IMR-90 (cell line): ENCODE measurements around the gene ADAMTS5. TPM values are rescaled to one million over a fixed set of nuclear protein-coding genes. Genes with fewer than 3 reads are reported as not detected.

ENCODE experiments used
- ATAC-seq: fragments of 200-7000 bp; cut with Tn5 transposase; 2 replicates; pipeline ENCODE4 v1.9.1; 2020; ENCODE audit warnings: low read depth, mild to moderate bottlenecking, moderate library complexity
- BruUV-seq: library from RNA; stranded (reverse); fragments of 400-500 nt; replicated peaks from 2 replicates; lab custom pipeline; 2021; lab: Mats Ljungman, UMichigan
- CTCF ChIA-PET: fragments of 300-600 bp; formaldehyde crosslinking; extraction: SDS; loops from one replicate; lab custom pipeline; 2021; ENCODE audit warnings: antibody characterized with exemption; lab: Yijun Ruan, JAX
- POLR2A ChIA-PET: fragments of 300-600 bp; sonication (Branson Sonifier 250); formaldehyde crosslinking; loops from one replicate; lab custom pipeline; 2022; ENCODE audit warnings: antibody characterized with exemption; ENCODE audit not compliant: unreplicated experiment; lab: Charles Lee
- DNase-seq: peaks from one replicate; pipeline ENCODE4 v3.0.0; 2013
- H2AFZ ChIP-seq: replicated peaks from 2 replicates; pipeline ENCODE3; 2013; ENCODE audit warnings: low read length, mild to moderate bottlenecking; ENCODE audit not compliant: poor library complexity
- H2AK5ac ChIP-seq: 2 replicates; pipeline ENCODE4 v1.6.1; 2013; ENCODE audit warnings: low read depth, low read length, inconsistent platforms
- H2AK9ac ChIP-seq: replicated peaks from 2 replicates; pipeline ENCODE3; 2013; ENCODE audit warnings: mild to moderate bottlenecking, low read depth, low read length, moderate library complexity; ENCODE audit not compliant: poor library complexity
- H2BK120ac ChIP-seq: 2 replicates; pipeline ENCODE4 v1.6.1; 2013; ENCODE audit warnings: low read depth, low read length, inconsistent platforms
- H2BK15ac ChIP-seq: 3 replicates; pipeline ENCODE4 v1.6.1; 2013; ENCODE audit warnings: low read depth, low read length, inconsistent platforms
- H2BK20ac ChIP-seq: 2 replicates; pipeline ENCODE4 v1.6.1; 2013; ENCODE audit warnings: low read depth, mild to moderate bottlenecking, inconsistent platforms, low read length, moderate library complexity
- H2BK5ac ChIP-seq: 2 replicates; pipeline ENCODE4 v1.6.1; 2013; ENCODE audit warnings: mild to moderate bottlenecking, low read depth, low read length, inconsistent platforms; ENCODE audit not compliant: poor library complexity, severe bottlenecking
- H3K14ac ChIP-seq: replicated peaks from 2 replicates; pipeline ENCODE4 v1.6.1; 2013; ENCODE audit warnings: low read depth, low read length, inconsistent platforms
- H3K18ac ChIP-seq: 2 replicates; pipeline ENCODE4 v1.6.1; 2013; ENCODE audit warnings: low read depth, low read length, control low read depth
- H3K23ac ChIP-seq: 2 replicates; pipeline ENCODE4 v1.6.1; 2013; ENCODE audit warnings: low read depth, low read length, inconsistent platforms
- H3K27ac ChIP-seq: 2 replicates; pipeline ENCODE4 v1.5.1; 2013; ENCODE audit warnings: mild to moderate bottlenecking, control low read depth, low read length; ENCODE audit not compliant: insufficient read depth
- H3K27me3 ChIP-seq: 2 replicates; pipeline ENCODE4 v1.6.1; 2013; ENCODE audit warnings: low read length; ENCODE audit not compliant: control insufficient read depth, insufficient read depth
- H3K36me3 ChIP-seq: 2 replicates; pipeline ENCODE4 v1.6.1; 2013; ENCODE audit warnings: low read length, mixed read lengths; ENCODE audit not compliant: control insufficient read depth, insufficient read depth
- H3K4ac ChIP-seq: 2 replicates; pipeline ENCODE4 v1.6.1; 2013; ENCODE audit warnings: low read depth, low read length, inconsistent platforms
- H3K4me1 ChIP-seq: 2 replicates; pipeline ENCODE4 v1.6.1; 2013; ENCODE audit warnings: low read length, mixed read lengths; ENCODE audit not compliant: control insufficient read depth, insufficient read depth
- H3K4me2 ChIP-seq: 2 replicates; pipeline ENCODE4 v1.6.1; 2013; ENCODE audit warnings: low read depth, mild to moderate bottlenecking, control low read depth, low read length, moderate library complexity
- H3K4me3 ChIP-seq: 2 replicates; pipeline ENCODE4 v1.5.1; 2013; ENCODE audit warnings: low read depth, mild to moderate bottlenecking, control low read depth, low read length, moderate library complexity; ENCODE audit not compliant: insufficient read depth
- H3K56ac ChIP-seq: 2 replicates; pipeline ENCODE4 v1.6.1; 2013; ENCODE audit warnings: low read length, inconsistent platforms; ENCODE audit not compliant: insufficient read depth; ENCODE audit errors: extremely low read depth
- H3K79me1 ChIP-seq, 2 experiments: 2 replicates each; pipeline ENCODE4 v1.6.1; 2013; ENCODE audit warnings: low read length in 2 of 2, inconsistent platforms in 1 of 2, low read depth in 1 of 2
- H3K9ac ChIP-seq: 2 replicates; pipeline ENCODE4 v1.6.1; 2013; ENCODE audit warnings: low read depth, low read length, control low read depth
- H3K9me1 ChIP-seq: 2 replicates; pipeline ENCODE4 v1.6.1; 2013; ENCODE audit warnings: low read length, inconsistent platforms; ENCODE audit not compliant: insufficient read depth
- H3K9me3 ChIP-seq: 2 replicates; pipeline ENCODE4 v1.6.1; 2013; ENCODE audit warnings: low read length; ENCODE audit not compliant: control insufficient read depth, insufficient read depth
- H4K20me1 ChIP-seq: 2 replicates; pipeline ENCODE4 v1.6.1; 2013; ENCODE audit warnings: low read length, inconsistent platforms; ENCODE audit not compliant: insufficient read depth
- H4K5ac ChIP-seq: 2 replicates; pipeline ENCODE4 v1.6.1; 2013; ENCODE audit warnings: mild to moderate bottlenecking, low read depth, low read length, control low read depth
- H4K8ac ChIP-seq, 2 experiments: 2 replicates each; pipeline ENCODE4 v1.6.1; 2013; ENCODE audit warnings: low read depth in 2 of 2, low read length in 2 of 2, control low read depth in 1 of 2, inconsistent platforms in 1 of 2
- H4K91ac ChIP-seq: 2 replicates; pipeline ENCODE4 v1.6.1; 2013; ENCODE audit warnings: low read depth, low read length, inconsistent platforms; ENCODE audit not compliant: insufficient read depth
- BHLHE40 ChIP-seq: fragments of 150-350 bp; IDR thresholded peaks from 2 replicates; pipeline ENCODE4 v1.6.1; 2016; ENCODE audit warnings: mild to moderate bottlenecking, low read depth, low read length
- MAZ ChIP-seq: IDR thresholded peaks from 2 replicates; pipeline ENCODE4 v1.6.1; 2012; ENCODE audit warnings: low read depth, mild to moderate bottlenecking, low read length, improper control_type of control experiment, moderate library complexity, borderline replicate concordance
- NFE2L2 ChIP-seq: fragments of 150-350 bp; IDR thresholded peaks from 2 replicates; pipeline ENCODE4 v1.6.1; 2016; ENCODE audit warnings: low read depth, mild to moderate bottlenecking, low read length
- RAD21 ChIP-seq: IDR thresholded peaks from 2 replicates; pipeline ENCODE4 v1.6.1; 2012; ENCODE audit warnings: low read length, improper control_type of control experiment
- RCOR1 ChIP-seq: IDR thresholded peaks from 2 replicates; pipeline ENCODE4 v1.6.1; 2012; ENCODE audit warnings: mild to moderate bottlenecking, low read length, improper control_type of control experiment; ENCODE audit not compliant: insufficient replicate concordance
- RFX5 ChIP-seq: IDR thresholded peaks from 2 replicates; pipeline ENCODE4 v1.8.0; 2012; ENCODE audit warnings: low read depth, mild to moderate bottlenecking, low read length, moderate library complexity
- SMC3 ChIP-seq: fragments of 150-350 bp; IDR thresholded peaks from 2 replicates; pipeline ENCODE4 v1.6.1; 2016; ENCODE audit warnings: low read depth, mild to moderate bottlenecking, antibody characterized with exemption, low read length, moderate library complexity
- WGBS, 2 experiments: methylation state at CpG; one replicate each; pipeline versions ENCODE4 v1.1.5 to v1.1.7; 2013; ENCODE audit warnings: missing lambda C conversion rate in 2 of 2; ENCODE audit not compliant: insufficient read length in 1 of 2; ENCODE audit errors: extremely low coverage in 2 of 2; 5-methylcytosine and 5-hydroxymethylcytosine counted together
- dilution Hi-C: fragments of 300-500 bp; cut with HindIII; formaldehyde crosslinking; loops from one replicate; pipeline ENCODE4 v1.14.3; 2018; ENCODE audit warnings: low sequenced_read_pairs; ENCODE audit not compliant: unreplicated experiment
- in situ Hi-C: fragments of 300-500 bp; cut with MboI; formaldehyde crosslinking; loops from 3 replicates; pipeline ENCODE4 v1.14.3; 2019; ENCODE audit warnings: low sequenced_read_pairs, inconsistent platforms, mixed read lengths
- intact Hi-C: fragments of 100-400 bp; cut with micrococcal nuclease; formaldehyde crosslinking; loops from 2 replicates; pipeline ENCODE4 v1.10.0; 2022
- polyA plus RNA-seq, 3 experiments: library from polyadenylated mRNA; depleted of rRNA; stranded (reverse); fragments of >200 nt; gene quantifications; 2 replicates each; pipeline ENCODE4 v1.2.3, GENCODE V29; 2012; ENCODE audit warnings: low replicate concordance in 1 of 3
- total RNA-seq: library from RNA; depleted of rRNA; stranded (reverse); fragments of >200 nt; gene quantifications from 2 replicates; pipeline ENCODE4 v1.2.3, GENCODE V29; 2012
- TF ChIP-seq, protein P1 (sequence below): fragments of 150-350 bp; IDR thresholded peaks from 2 replicates; pipeline ENCODE4 v1.6.1; 2016; ENCODE audit warnings: low read depth, mild to moderate bottlenecking, low read length, moderate library complexity, borderline replicate concordance
- TF ChIP-seq, protein P2 (sequence below): fragments of 150-350 bp; IDR thresholded peaks from 2 replicates; pipeline ENCODE4 v1.6.1; 2017; ENCODE audit warnings: mild to moderate bottlenecking, antibody characterized with exemption, low read length, low read depth

ADAMTS5 gene
- total and polyA plus RNA-seq, 2 of the 4 experiments (the other 2 are of a cell fraction), result 0.54 to 0.58 TPM

DNA sequence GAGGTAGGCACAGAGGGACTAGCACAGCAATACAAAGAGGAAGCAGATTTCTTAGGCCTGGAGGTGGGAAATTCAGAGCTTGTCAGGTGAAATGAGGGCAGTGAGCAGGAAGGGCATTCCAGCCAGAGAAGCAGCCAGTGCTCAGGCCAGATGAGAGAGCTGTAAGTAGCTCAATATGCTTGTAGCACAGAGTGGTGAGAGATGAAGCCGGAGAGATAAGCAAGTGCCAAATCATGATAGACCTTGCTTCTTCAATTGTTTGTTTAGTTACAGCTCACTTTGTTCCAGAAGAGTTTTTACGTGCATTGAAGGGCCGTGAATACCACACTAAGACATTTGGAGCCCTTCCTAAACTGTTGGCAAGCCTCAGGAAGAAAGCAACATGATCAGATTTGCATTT lies 79.6 kb downstream of the ADAMTS5 start:
- H4K91ac ChIP-seq, result no peak overlapping the region; the same call in 1 of the 2 replicates
- H3K9me1 ChIP-seq, result no peaks in the 10 kb centered on the region
- H3K27ac ChIP-seq, result no peak overlapping the region
- H3K56ac ChIP-seq, result no peak overlapping the region
- ATAC-seq (no peak), DNase-seq (peak; percentile 15)
- H3K4me3 ChIP-seq, result no peak overlapping the region
- no peak overlapping the region for H2BK5ac ChIP-seq
- no peak overlapping the region for H4K5ac ChIP-seq
- no peak overlapping the region for H2BK120ac ChIP-seq
- no peaks in the 10 kb centered on the region for H3K9me3 ChIP-seq
- no peak overlapping the region for H3K23ac ChIP-seq
- H3K36me3 ChIP-seq, result no peaks in the 10 kb centered on the region
- H3K4ac ChIP-seq, result no peak overlapping the region
- no peak overlapping the region for H2AK9ac ChIP-seq
- H4K8ac ChIP-seq, result no peak overlapping the region
- no TSS peak for BruUV-seq
- intact Hi-C loops (no loop called here), in situ Hi-C loops (no loop called here), dilution Hi-C loops (no loop called here)
- H3K4me2 ChIP-seq, result no peak overlapping the region
- H2AK5ac ChIP-seq, result no peak overlapping the region
- ChIA-PET CTCF (no interaction called here), POLR2A (no interaction called here)
- no peak overlapping the region for H2AFZ ChIP-seq
- H3K14ac ChIP-seq, result no peak overlapping the region
- H3K4me1 ChIP-seq, result peaks cover 2% of the 10 kb centered on the region; the same call in 1 of the 2 replicates
- H3K9ac ChIP-seq, result no peak overlapping the region
- TF ChIP-seq NFE2L2 (no peak), RAD21 (no peak), RCOR1 (no peak), RFX5 (no peak), MAZ (no peak), SMC3 (no peak), BHLHE40 (no peak)
- TF ChIP-seq, protein P1, sequence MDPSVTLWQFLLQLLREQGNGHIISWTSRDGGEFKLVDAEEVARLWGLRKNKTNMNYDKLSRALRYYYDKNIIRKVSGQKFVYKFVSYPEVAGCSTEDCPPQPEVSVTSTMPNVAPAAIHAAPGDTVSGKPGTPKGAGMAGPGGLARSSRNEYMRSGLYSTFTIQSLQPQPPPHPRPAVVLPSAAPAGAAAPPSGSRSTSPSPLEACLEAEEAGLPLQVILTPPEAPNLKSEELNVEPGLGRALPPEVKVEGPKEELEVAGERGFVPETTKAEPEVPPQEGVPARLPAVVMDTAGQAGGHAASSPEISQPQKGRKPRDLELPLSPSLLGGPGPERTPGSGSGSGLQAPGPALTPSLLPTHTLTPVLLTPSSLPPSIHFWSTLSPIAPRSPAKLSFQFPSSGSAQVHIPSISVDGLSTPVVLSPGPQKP, result no peak
- TF ChIP-seq, protein P2, sequence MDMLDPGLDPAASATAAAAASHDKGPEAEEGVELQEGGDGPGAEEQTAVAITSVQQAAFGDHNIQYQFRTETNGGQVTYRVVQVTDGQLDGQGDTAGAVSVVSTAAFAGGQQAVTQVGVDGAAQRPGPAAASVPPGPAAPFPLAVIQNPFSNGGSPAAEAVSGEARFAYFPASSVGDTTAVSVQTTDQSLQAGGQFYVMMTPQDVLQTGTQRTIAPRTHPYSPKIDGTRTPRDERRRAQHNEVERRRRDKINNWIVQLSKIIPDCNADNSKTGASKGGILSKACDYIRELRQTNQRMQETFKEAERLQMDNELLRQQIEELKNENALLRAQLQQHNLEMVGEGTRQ, result no peak
- H2BK20ac ChIP-seq, result no peak overlapping the region
- H3K27me3 ChIP-seq, result no peaks in the 10 kb centered on the region
- H3K79me1 ChIP-seq, result no peaks in the 10 kb centered on the region
- no peak overlapping the region for H2BK15ac ChIP-seq
- 60% methylated on average over 3 of the region's 3 CpGs; no CpG with 5 or more reads in 1 of the 2 experiments for WGBS, 2 experiments
- no peaks in the 10 kb centered on the region for H4K20me1 ChIP-seq
- H3K18ac ChIP-seq, result peak overlapping the region; percentile 18; the same call in 1 of the 2 replicates
